ENCODE data around the gene USP16.

Gene USP16

GRCh38 chr21:29030909-29031308 is 6.4 kb downstream of the USP16 start:
- DNase-seq (ENCODE audit: low spot score): no peak
- in situ Hi-C loops (cut with MboI; ENCODE audit: low pct_unique_long_range_greater_than_20kb, low sequenced_read_pairs, unreplicated experiment): no loop called here
- TF ChIP-seq CTCF (IDR thresholded peaks at IDR 0.05; ENCODE audit: extremely low read depth, insufficient read depth, missing control alignments): no peak

DNA sequence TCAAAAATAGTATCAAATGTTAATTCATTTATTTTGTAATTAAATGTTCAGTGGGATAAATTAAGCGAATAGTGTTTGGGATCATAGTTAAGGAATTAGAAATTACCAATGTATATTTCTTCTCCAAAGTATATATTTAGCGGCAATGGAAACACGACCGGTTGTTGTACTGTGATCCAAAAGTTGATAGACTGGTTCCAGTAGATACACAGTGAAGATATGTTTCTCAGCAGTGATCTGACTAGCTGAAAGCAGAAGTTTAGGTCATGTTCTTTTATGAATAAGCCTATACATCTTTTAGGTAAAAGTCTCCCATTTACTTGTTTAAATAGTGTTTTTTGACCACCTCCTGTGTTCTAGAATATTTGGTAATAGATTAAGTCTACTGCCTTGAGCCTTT is 8.8 kb downstream of the USP16 start:
- no peak for DNase-seq (ENCODE audit: low spot score)
- in situ Hi-C loops (cut with MboI; ENCODE audit: low pct_unique_long_range_greater_than_20kb, low sequenced_read_pairs, unreplicated experiment): no loop called here
- no peak for TF ChIP-seq CTCF (IDR thresholded peaks at IDR 0.05; ENCODE audit: extremely low read depth, insufficient read depth, missing control alignments)

DNA sequence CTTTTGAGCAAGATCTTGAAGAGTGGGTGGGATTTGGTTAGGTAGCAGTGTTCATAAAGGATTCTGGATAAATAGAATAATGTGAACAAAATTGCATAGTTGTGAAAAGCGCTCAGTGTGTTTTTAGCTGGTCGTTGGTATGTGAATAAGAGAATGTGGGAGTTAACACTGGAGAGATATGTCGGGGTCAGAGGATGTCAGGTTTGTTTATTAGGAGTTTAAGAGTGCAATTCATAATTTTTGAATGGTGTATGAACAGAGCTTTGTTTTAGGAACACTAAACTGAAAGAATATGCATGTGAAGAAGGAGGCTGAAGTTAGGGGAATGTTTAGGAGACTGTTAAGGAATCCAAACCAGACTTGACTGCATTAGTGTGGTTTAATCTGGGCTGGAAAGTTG is 9.4 kb downstream of the USP16 start:
- no peak for TF ChIP-seq CTCF (IDR thresholded peaks at IDR 0.05; ENCODE audit: extremely low read depth, insufficient read depth, missing control alignments)
- in situ Hi-C loops (cut with MboI; ENCODE audit: low pct_unique_long_range_greater_than_20kb, low sequenced_read_pairs, unreplicated experiment): no loop called here
- DNase-seq (ENCODE audit: low spot score): no peak

- no peak for DNase-seq (ENCODE audit: low spot score)
- TF ChIP-seq CTCF (IDR thresholded peaks at IDR 0.05; ENCODE audit: extremely low read depth, insufficient read depth, missing control alignments): no peak
- in situ Hi-C loops (cut with MboI; ENCODE audit: low pct_unique_long_range_greater_than_20kb, low sequenced_read_pairs, unreplicated experiment): no loop called here
Measured at GRCh38 chr21:29034678-29035077, 10.2 kb downstream of the USP16 start.

- TF ChIP-seq CTCF (IDR thresholded peaks at IDR 0.05; ENCODE audit: extremely low read depth, insufficient read depth, missing control alignments): no peak
- in situ Hi-C loops (cut with MboI; ENCODE audit: low pct_unique_long_range_greater_than_20kb, low sequenced_read_pairs, unreplicated experiment): no loop called here
- no peak for DNase-seq (ENCODE audit: low spot score)
Measured at GRCh38 chr21:29052224-29052623, 27.8 kb downstream of the USP16 start.

DNA sequence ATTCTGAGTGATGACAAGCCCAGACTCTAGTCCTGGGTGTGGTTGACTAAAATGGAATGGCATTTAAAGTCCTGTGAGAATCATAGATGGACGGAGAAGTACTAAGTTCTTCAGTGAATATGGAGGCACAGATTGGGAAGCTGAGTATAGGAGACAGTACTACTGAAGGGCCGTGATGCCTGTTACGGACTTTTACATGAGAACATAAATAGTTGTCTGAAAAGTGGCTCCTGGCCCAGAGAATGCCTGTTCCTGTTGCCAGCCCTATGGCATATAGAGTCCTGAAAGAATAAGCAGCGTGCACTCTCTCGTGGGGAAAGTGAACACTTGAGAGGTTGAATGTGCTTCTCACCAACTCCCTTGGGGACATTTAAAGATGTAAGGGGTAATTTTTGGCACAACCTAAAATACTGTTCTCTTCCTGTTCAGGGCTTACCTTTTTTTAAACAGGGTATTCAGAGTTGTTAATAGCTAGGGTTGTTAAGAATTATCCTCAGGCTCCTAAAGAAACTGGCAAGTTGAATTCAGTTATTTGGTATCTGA is 28.6 kb downstream of the USP16 start:
- no peak for DNase-seq (ENCODE audit: low spot score)
- in situ Hi-C loops (cut with MboI; ENCODE audit: low pct_unique_long_range_greater_than_20kb, low sequenced_read_pairs, unreplicated experiment): no loop called here
- TF ChIP-seq CTCF (IDR thresholded peaks at IDR 0.05; ENCODE audit: extremely low read depth, insufficient read depth, missing control alignments): no peak

DNA sequence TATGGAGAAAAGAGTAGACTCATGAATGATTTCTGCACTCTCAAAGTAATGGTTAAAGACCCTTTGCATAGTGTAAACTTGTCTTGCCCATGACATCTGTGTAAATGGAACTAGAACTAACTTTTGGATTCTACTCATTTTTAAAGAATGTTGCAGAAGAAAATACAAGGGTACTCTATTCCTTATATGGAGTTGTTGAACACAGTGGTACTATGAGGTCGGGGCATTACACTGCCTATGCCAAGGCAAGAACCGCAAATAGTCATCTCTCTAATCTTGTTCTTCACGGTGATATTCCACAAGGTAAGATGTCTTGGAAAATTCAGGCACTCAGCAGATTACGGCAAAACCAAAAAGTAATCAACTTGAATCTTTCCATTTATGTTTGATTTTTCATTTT is 29.2 kb downstream of the USP16 start:
- in situ Hi-C loops (cut with MboI; ENCODE audit: low pct_unique_long_range_greater_than_20kb, low sequenced_read_pairs, unreplicated experiment): no loop called here
- DNase-seq (ENCODE audit: low spot score): no peak
- TF ChIP-seq CTCF (IDR thresholded peaks at IDR 0.05; ENCODE audit: extremely low read depth, insufficient read depth, missing control alignments): no peak
